A673 (cell line): Measurements from ENCODE around the gene HMCN1.

ENCODE experiments used
- CTCF ChIP-seq: fragments of 300-800, 200-600 bp; sonication (generic); conservative IDR thresholded peaks from 2 replicates; pipeline ENCODE4 v1.5.1; 2017; ENCODE audit warnings: low read depth, mild to moderate bottlenecking, antibody characterized with exemption, low read length, moderate library complexity, mixed read lengths
- EZH2 ChIP-seq: fragments of 200-600 bp; sonication (generic); IDR thresholded peaks from 2 replicates; pipeline ENCODE4 v1.6.1; 2017; ENCODE audit warnings: borderline replicate concordance, low read depth, mild to moderate bottlenecking, mixed read lengths, antibody characterized with exemption, low read length; ENCODE audit not compliant: poor library complexity, severe bottlenecking

- TF ChIP-seq CTCF (no peak), EZH2 (no peak)
These were observed 41.3 kb downstream of the HMCN1 start for GRCh38 chr1:185775501-185775900.
